WI38 (cell line): Measurements from ENCODE around the gene GPR161.
"Not testable (repeated sequence)": the region's sequence is repeated elsewhere in the genome, so short reads cannot be mapped to it uniquely, and the experiment has no call there.

Source experiments
- H3K4me3 ChIP-seq: 2 replicates; pipeline ENCODE4 v1.5.1; 2011; ENCODE audit warnings: low read depth, mild to moderate bottlenecking, control low read depth, low read length
- CTCF ChIP-seq: IDR thresholded peaks from 2 replicates; pipeline ENCODE4 v1.5.1; 2012; ENCODE audit warnings: low read depth, mild to moderate bottlenecking, control low read depth, low read length

GPR161 gene, protein sequence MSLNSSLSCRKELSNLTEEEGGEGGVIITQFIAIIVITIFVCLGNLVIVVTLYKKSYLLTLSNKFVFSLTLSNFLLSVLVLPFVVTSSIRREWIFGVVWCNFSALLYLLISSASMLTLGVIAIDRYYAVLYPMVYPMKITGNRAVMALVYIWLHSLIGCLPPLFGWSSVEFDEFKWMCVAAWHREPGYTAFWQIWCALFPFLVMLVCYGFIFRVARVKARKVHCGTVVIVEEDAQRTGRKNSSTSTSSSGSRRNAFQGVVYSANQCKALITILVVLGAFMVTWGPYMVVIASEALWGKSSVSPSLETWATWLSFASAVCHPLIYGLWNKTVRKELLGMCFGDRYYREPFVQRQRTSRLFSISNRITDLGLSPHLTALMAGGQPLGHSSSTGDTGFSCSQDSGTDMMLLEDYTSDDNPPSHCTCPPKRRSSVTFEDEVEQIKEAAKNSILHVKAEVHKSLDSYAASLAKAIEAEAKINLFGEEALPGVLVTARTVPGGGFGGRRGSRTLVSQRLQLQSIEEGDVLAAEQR

DNA sequence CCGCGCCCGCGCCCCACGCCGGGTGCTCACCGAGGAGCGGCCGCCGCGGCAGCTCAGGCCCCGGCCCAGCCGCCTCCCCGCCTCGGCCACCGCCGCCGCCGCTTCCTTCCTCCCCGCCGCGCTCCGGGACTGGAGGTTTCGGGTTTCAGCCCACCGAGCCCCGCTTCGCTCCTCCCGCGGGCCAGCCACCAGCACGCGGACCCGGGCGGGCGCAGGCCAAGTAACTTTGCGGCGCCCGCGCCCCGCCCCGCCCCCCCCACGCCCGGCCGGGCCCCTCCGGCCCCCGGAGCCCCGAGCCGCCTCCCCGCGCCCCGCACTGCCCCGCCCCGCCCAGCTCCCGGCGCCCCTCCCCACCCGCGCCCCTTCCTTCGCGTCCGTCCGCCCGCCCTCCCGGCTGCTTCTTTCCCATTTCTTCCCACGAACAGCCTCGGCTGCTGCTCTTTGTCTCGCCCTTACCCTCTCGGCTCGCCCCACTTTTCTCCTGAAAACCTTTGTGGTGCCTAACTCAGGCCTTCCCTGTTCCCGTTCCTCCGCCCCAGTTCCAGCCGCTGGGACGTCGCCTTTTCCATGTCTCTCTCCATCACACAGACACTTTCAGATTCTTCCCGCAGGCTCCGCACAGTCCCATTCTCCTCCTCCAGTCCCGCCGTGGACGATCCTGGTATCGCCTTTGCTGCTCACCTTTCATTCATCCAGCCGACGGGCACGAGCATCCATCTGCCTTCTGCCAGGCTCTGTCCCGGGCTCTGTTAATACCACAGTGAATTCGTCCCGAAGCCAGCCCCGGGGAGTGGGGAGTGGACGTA, at the start of gene GPR161:
TSS of gene GPR161 (minus strand) at position 222 of the 806 bp plus-strand sequence. CDS start 32,080 bp downstream, outside the sequence.
- H3K4me3 ChIP-seq: peak within 1 kb of the TSS; percentile 68
- TF ChIP-seq CTCF: no peak

GRCh38 chr1:168181063-168181720, 44.5 kb upstream of the GPR161 start:
- not testable (repeated sequence) for H3K4me3 ChIP-seq

DNA sequence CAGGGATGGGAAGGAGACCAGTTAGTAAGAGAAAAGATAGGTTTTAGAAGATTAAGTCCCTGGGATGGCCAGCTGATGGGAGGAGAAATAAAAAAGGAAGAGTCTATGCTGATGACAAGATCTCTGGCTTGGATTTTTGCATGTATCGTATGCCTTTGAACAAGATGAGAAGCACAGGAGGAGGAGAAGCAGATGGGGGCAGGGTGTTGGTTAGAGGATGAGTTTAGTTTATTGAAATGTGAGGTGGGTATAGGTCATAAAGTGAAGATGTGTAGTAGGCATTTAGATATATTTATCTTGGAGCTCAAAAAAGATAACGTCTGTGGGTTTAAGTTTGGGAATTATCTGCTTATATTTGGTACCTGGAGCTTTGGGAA, 43.4 kb upstream of the GPR161 start:
- no peak for TF ChIP-seq CTCF

GRCh38 chr1:168179438-168180147, 42.9 kb upstream of the GPR161 start:
- no peak for TF ChIP-seq CTCF
- peak overlapping the region; percentile 98 for H3K4me3 ChIP-seq

More for the DNA sequence above, 43.4 kb upstream of the GPR161 start:
- H3K4me3 ChIP-seq: peak overlapping the region; percentile 98

GRCh38 chr1:168178638-168179437, 42.1 kb upstream of the GPR161 start, which contains the start of gene TIPRL:
TIPRL (plus strand) TSS chr1:168178962; CDS start chr1:168179078, 116 bp downstream.
- TF ChIP-seq CTCF: no peak
- peak within 1 kb of the TSS; percentile 98 for H3K4me3 ChIP-seq

- no peak for TF ChIP-seq CTCF
- peak overlapping the region; percentile 23; the same call in 1 of the 2 replicates for H3K4me3 ChIP-seq
Observed at GRCh38 chr1:168178227-168178637, 41.5 kb upstream of the GPR161 start.
